IMR-90 (cell line): ENCODE data around the gene CLEC4G. TPM values are rescaled to one million over a fixed set of nuclear protein-coding genes. Genes with fewer than 3 reads are reported as not detected.

ENCODE experiments used
- ATAC-seq: fragments of 200-7000 bp; cut with Tn5 transposase; 2 replicates; pipeline ENCODE4 v1.9.1; 2020; ENCODE audit warnings: low read depth, mild to moderate bottlenecking, moderate library complexity
- BruUV-seq: library from RNA; stranded (reverse); fragments of 400-500 nt; replicated peaks from 2 replicates; lab custom pipeline; 2021; lab: Mats Ljungman, UMichigan
- CTCF ChIA-PET: fragments of 300-600 bp; formaldehyde crosslinking; extraction: SDS; loops from one replicate; lab custom pipeline; 2021; ENCODE audit warnings: antibody characterized with exemption; lab: Yijun Ruan, JAX
- POLR2A ChIA-PET: fragments of 300-600 bp; sonication (Branson Sonifier 250); formaldehyde crosslinking; loops from one replicate; lab custom pipeline; 2022; ENCODE audit warnings: antibody characterized with exemption; ENCODE audit not compliant: unreplicated experiment; lab: Charles Lee
- DNase-seq: peaks from one replicate; pipeline ENCODE4 v3.0.0; 2013
- H2AFZ ChIP-seq: replicated peaks from 2 replicates; pipeline ENCODE3; 2013; ENCODE audit warnings: low read length, mild to moderate bottlenecking; ENCODE audit not compliant: poor library complexity
- H2AK5ac ChIP-seq: 2 replicates; pipeline ENCODE4 v1.6.1; 2013; ENCODE audit warnings: low read depth, low read length, inconsistent platforms
- H2AK9ac ChIP-seq: replicated peaks from 2 replicates; pipeline ENCODE3; 2013; ENCODE audit warnings: mild to moderate bottlenecking, low read depth, low read length, moderate library complexity; ENCODE audit not compliant: poor library complexity
- H2BK120ac ChIP-seq: 2 replicates; pipeline ENCODE4 v1.6.1; 2013; ENCODE audit warnings: low read depth, low read length, inconsistent platforms
- H2BK15ac ChIP-seq: 3 replicates; pipeline ENCODE4 v1.6.1; 2013; ENCODE audit warnings: low read depth, low read length, inconsistent platforms
- H2BK20ac ChIP-seq: 2 replicates; pipeline ENCODE4 v1.6.1; 2013; ENCODE audit warnings: low read depth, mild to moderate bottlenecking, inconsistent platforms, low read length, moderate library complexity
- H2BK5ac ChIP-seq: 2 replicates; pipeline ENCODE4 v1.6.1; 2013; ENCODE audit warnings: mild to moderate bottlenecking, low read depth, low read length, inconsistent platforms; ENCODE audit not compliant: poor library complexity, severe bottlenecking
- H3K14ac ChIP-seq: replicated peaks from 2 replicates; pipeline ENCODE4 v1.6.1; 2013; ENCODE audit warnings: low read depth, low read length, inconsistent platforms
- H3K18ac ChIP-seq: 2 replicates; pipeline ENCODE4 v1.6.1; 2013; ENCODE audit warnings: low read depth, low read length, control low read depth
- H3K23ac ChIP-seq: 2 replicates; pipeline ENCODE4 v1.6.1; 2013; ENCODE audit warnings: low read depth, low read length, inconsistent platforms
- H3K27ac ChIP-seq: 2 replicates; pipeline ENCODE4 v1.5.1; 2013; ENCODE audit warnings: mild to moderate bottlenecking, control low read depth, low read length; ENCODE audit not compliant: insufficient read depth
- H3K27me3 ChIP-seq: 2 replicates; pipeline ENCODE4 v1.6.1; 2013; ENCODE audit warnings: low read length; ENCODE audit not compliant: control insufficient read depth, insufficient read depth
- H3K36me3 ChIP-seq: 2 replicates; pipeline ENCODE4 v1.6.1; 2013; ENCODE audit warnings: low read length, mixed read lengths; ENCODE audit not compliant: control insufficient read depth, insufficient read depth
- H3K4ac ChIP-seq: 2 replicates; pipeline ENCODE4 v1.6.1; 2013; ENCODE audit warnings: low read depth, low read length, inconsistent platforms
- H3K4me1 ChIP-seq: 2 replicates; pipeline ENCODE4 v1.6.1; 2013; ENCODE audit warnings: low read length, mixed read lengths; ENCODE audit not compliant: control insufficient read depth, insufficient read depth
- H3K4me2 ChIP-seq: 2 replicates; pipeline ENCODE4 v1.6.1; 2013; ENCODE audit warnings: low read depth, mild to moderate bottlenecking, control low read depth, low read length, moderate library complexity
- H3K4me3 ChIP-seq: 2 replicates; pipeline ENCODE4 v1.5.1; 2013; ENCODE audit warnings: low read depth, mild to moderate bottlenecking, control low read depth, low read length, moderate library complexity; ENCODE audit not compliant: insufficient read depth
- H3K56ac ChIP-seq: 2 replicates; pipeline ENCODE4 v1.6.1; 2013; ENCODE audit warnings: low read length, inconsistent platforms; ENCODE audit not compliant: insufficient read depth; ENCODE audit errors: extremely low read depth
- H3K79me1 ChIP-seq, 2 experiments: 2 replicates each; pipeline ENCODE4 v1.6.1; 2013; ENCODE audit warnings: low read length in 2 of 2, inconsistent platforms in 1 of 2, low read depth in 1 of 2
- H3K9ac ChIP-seq: 2 replicates; pipeline ENCODE4 v1.6.1; 2013; ENCODE audit warnings: low read depth, low read length, control low read depth
- H3K9me1 ChIP-seq: 2 replicates; pipeline ENCODE4 v1.6.1; 2013; ENCODE audit warnings: low read length, inconsistent platforms; ENCODE audit not compliant: insufficient read depth
- H3K9me3 ChIP-seq: 2 replicates; pipeline ENCODE4 v1.6.1; 2013; ENCODE audit warnings: low read length; ENCODE audit not compliant: control insufficient read depth, insufficient read depth
- H4K20me1 ChIP-seq: 2 replicates; pipeline ENCODE4 v1.6.1; 2013; ENCODE audit warnings: low read length, inconsistent platforms; ENCODE audit not compliant: insufficient read depth
- H4K5ac ChIP-seq: 2 replicates; pipeline ENCODE4 v1.6.1; 2013; ENCODE audit warnings: mild to moderate bottlenecking, low read depth, low read length, control low read depth
- H4K8ac ChIP-seq, 2 experiments: 2 replicates each; pipeline ENCODE4 v1.6.1; 2013; ENCODE audit warnings: low read depth in 2 of 2, low read length in 2 of 2, control low read depth in 1 of 2, inconsistent platforms in 1 of 2
- H4K91ac ChIP-seq: 2 replicates; pipeline ENCODE4 v1.6.1; 2013; ENCODE audit warnings: low read depth, low read length, inconsistent platforms; ENCODE audit not compliant: insufficient read depth
- BHLHE40 ChIP-seq: fragments of 150-350 bp; IDR thresholded peaks from 2 replicates; pipeline ENCODE4 v1.6.1; 2016; ENCODE audit warnings: mild to moderate bottlenecking, low read depth, low read length
- CEBPB ChIP-seq: IDR thresholded peaks from 2 replicates; pipeline ENCODE4 v1.6.1; 2012; ENCODE audit warnings: low read depth, low read length, improper control_type of control experiment
- CTCF ChIP-seq: conservative IDR thresholded peaks from 2 replicates; pipeline ENCODE4 v1.5.1; 2012; ENCODE audit warnings: mild to moderate bottlenecking, low read depth, low read length, improper control_type of control experiment
- FOS ChIP-seq: fragments of 150-350 bp; IDR thresholded peaks from 2 replicates; pipeline ENCODE4 v1.6.1; 2016; ENCODE audit warnings: low read depth, low read length
- MAFK ChIP-seq: IDR thresholded peaks from 2 replicates; pipeline ENCODE4 v1.6.1; 2012; ENCODE audit warnings: low read depth, low read length, improper control_type of control experiment
- NFE2L2 ChIP-seq: fragments of 150-350 bp; IDR thresholded peaks from 2 replicates; pipeline ENCODE4 v1.6.1; 2016; ENCODE audit warnings: low read depth, mild to moderate bottlenecking, low read length
- WGBS, 2 experiments: methylation state at CpG; one replicate each; pipeline versions ENCODE4 v1.1.5 to v1.1.7; 2013; ENCODE audit warnings: missing lambda C conversion rate in 2 of 2; ENCODE audit not compliant: insufficient read length in 1 of 2; ENCODE audit errors: extremely low coverage in 2 of 2; 5-methylcytosine and 5-hydroxymethylcytosine counted together
- dilution Hi-C: fragments of 300-500 bp; cut with HindIII; formaldehyde crosslinking; loops from one replicate; pipeline ENCODE4 v1.14.3; 2018; ENCODE audit warnings: low sequenced_read_pairs; ENCODE audit not compliant: unreplicated experiment
- in situ Hi-C: fragments of 300-500 bp; cut with MboI; formaldehyde crosslinking; loops from 3 replicates; pipeline ENCODE4 v1.14.3; 2019; ENCODE audit warnings: low sequenced_read_pairs, inconsistent platforms, mixed read lengths
- intact Hi-C: fragments of 100-400 bp; cut with micrococcal nuclease; formaldehyde crosslinking; loops from 2 replicates; pipeline ENCODE4 v1.10.0; 2022
- polyA plus RNA-seq, 3 experiments: library from polyadenylated mRNA; depleted of rRNA; stranded (reverse); fragments of >200 nt; gene quantifications; 2 replicates each; pipeline ENCODE4 v1.2.3, GENCODE V29; 2012; ENCODE audit warnings: low replicate concordance in 1 of 3
- total RNA-seq: library from RNA; depleted of rRNA; stranded (reverse); fragments of >200 nt; gene quantifications from 2 replicates; pipeline ENCODE4 v1.2.3, GENCODE V29; 2012
- TF ChIP-seq, protein P1 (sequence below): fragments of 150-350 bp; IDR thresholded peaks from 2 replicates; pipeline ENCODE4 v1.6.1; 2016; ENCODE audit warnings: low read depth, mild to moderate bottlenecking, low read length, moderate library complexity, borderline replicate concordance

CLEC4G gene
- total and polyA plus RNA-seq, 2 of the 4 experiments (the other 2 are of a cell fraction) = not detected

DNA sequence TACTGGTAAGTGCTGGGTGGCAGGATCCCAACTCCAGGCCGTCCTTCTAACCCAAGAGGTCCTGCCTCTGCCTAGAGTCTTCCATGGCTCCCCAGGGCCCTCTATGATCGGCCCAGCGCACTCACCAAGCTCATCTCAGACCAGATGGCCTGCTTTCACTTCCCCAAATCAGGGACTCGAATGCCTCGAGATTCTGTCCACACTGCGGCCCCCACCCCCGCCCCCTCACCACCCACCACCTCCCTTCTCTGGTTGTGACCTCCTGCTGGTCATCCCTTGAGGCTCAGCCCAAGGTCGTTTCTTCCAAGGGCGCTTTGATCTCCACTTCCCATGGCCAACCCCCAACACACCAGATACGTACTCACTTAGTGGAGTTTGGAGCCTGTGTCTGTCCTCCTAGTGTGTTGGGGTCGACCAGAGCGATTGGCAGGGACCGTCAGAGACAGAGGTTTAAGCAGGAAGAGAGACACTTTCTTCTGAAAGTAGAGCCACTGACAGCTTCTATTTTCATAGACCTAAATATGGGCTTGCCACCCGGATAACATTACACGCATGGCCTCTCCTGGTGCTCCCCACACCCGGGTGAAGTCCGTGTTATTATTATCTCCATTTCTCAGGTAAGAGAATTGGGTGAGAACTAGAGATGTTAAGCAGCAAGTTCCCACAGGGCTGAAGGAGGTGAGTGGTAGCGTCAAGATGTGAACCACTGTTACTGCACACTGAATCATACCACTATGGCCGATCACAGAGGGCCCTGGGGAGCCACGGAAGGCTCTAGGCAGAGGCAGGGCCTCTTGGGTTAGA, 30.1 kb downstream of the CLEC4G start, which contains the start of gene FCER2:
Gene FCER2 (minus strand): TSS at position 478 of the 804 bp plus-strand sequence. CDS start 2,371 bp downstream, outside the sequence.
- dilution Hi-C loops (no loop called here), in situ Hi-C loops (no loop called here), intact Hi-C loops (no loop called here)
- Histone ChIP-seq H3K4me3 (no peak within 1 kb of the TSS), H2BK5ac (no peak within 1 kb of the TSS), H3K9ac (no peak within 1 kb of the TSS), H3K9me1 (no peaks in the 10 kb centered on the region), H2BK120ac (no peak within 1 kb of the TSS), H3K9me3 (no peaks in the 10 kb centered on the region), H3K56ac (no peak within 1 kb of the TSS), H4K91ac (no peak within 1 kb of the TSS), H3K27me3 (peaks cover 23% of the 10 kb centered on the region), H4K8ac (no peak within 1 kb of the TSS), H2BK15ac (no peak within 1 kb of the TSS), H2AK9ac (no peak within 1 kb of the TSS), H3K4ac (no peak within 1 kb of the TSS), H4K5ac (no peak within 1 kb of the TSS), H3K4me2 (no peak within 1 kb of the TSS), H3K36me3 (no peaks in the 10 kb centered on the region), H3K27ac (no peak within 1 kb of the TSS), H4K20me1 (no peaks in the 10 kb centered on the region), H3K23ac (no peak within 1 kb of the TSS), H3K4me1 (no peaks in the 10 kb centered on the region), H3K14ac (no peak within 1 kb of the TSS), H2AFZ (no peak within 1 kb of the TSS), H3K79me1 (no peaks in the 10 kb centered on the region), H3K18ac (no peak within 1 kb of the TSS), H2BK20ac (no peak within 1 kb of the TSS), H2AK5ac (no peak within 1 kb of the TSS)
- ChIA-PET POLR2A (no interaction called here), CTCF (no interaction called here)
- TF ChIP-seq CEBPB (no peak), FOS (no peak), CTCF (no peak), NFE2L2 (no peak), MAFK (no peak), BHLHE40 (no peak)
- TF ChIP-seq, protein P1, sequence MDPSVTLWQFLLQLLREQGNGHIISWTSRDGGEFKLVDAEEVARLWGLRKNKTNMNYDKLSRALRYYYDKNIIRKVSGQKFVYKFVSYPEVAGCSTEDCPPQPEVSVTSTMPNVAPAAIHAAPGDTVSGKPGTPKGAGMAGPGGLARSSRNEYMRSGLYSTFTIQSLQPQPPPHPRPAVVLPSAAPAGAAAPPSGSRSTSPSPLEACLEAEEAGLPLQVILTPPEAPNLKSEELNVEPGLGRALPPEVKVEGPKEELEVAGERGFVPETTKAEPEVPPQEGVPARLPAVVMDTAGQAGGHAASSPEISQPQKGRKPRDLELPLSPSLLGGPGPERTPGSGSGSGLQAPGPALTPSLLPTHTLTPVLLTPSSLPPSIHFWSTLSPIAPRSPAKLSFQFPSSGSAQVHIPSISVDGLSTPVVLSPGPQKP = no peak
- ATAC-seq (no peak), DNase-seq (no peak)
- no TSS peak for BruUV-seq
- 100% methylated on average over 2 of the region's 20 CpGs; no CpG with 5 or more reads in 1 of the 2 experiments for WGBS, 2 experiments
